HCT116 (cell line): ENCODE measurements around the gene NLRP12. TPM values are rescaled to one million over a fixed set of nuclear protein-coding genes. Genes with fewer than 3 reads are reported as not detected.

Experiments
- ATAC-seq: fragments of 200-7000 bp; cut with Tn5 transposase; 2 replicates; pipeline ENCODE4 v1.9.1; 2020; ENCODE audit warnings: mild to moderate bottlenecking, moderate library complexity
- BruUV-seq: library from RNA; stranded (reverse); fragments of 400-500 nt; replicated peaks from 2 replicates; lab custom pipeline; 2021; lab: Mats Ljungman, UMichigan
- CTCF ChIA-PET: fragments of 300-600 bp; sonication (Branson Sonifier 250); formaldehyde crosslinking; loops from one replicate; lab custom pipeline; 2021; ENCODE audit warnings: antibody characterized with exemption; lab: Charles Lee
- POLR2A ChIA-PET: fragments of 300-600, 350-600 bp; sonication (Branson Sonifier 250); formaldehyde crosslinking; loops from one replicate; lab custom pipeline; 2021; ENCODE audit warnings: antibody characterized with exemption; lab: Charles Lee
- RAD21 ChIA-PET, 2 experiments: fragments of 300-600 bp; sonication (Branson Sonifier 250); formaldehyde crosslinking; loops; one replicate each; lab custom pipeline; 2023; ENCODE audit warnings: low total read pairs in 2 of 2; ENCODE audit not compliant: uncharacterized antibody in 2 of 2, unreplicated experiment in 2 of 2, low non-redundant PET in 1 of 2; lab: Charles Lee
- DNase-seq: peaks from one replicate; pipeline ENCODE4 v3.0.0-alpha.2; 2010; ENCODE audit warnings: low read depth, low spot score
- H2AFZ ChIP-seq: fragments of 200-600 bp; shearing (Covaris generic), sonication (generic); 2 replicates; pipeline ENCODE4 v1.6.1; 2017; ENCODE audit warnings: low read depth, mixed run types, mixed read lengths, antibody characterized with exemption, low read length; ENCODE audit not compliant: poor library complexity, severe bottlenecking
- H3K27ac ChIP-seq: 2 replicates; pipeline ENCODE4 v1.5.1; 2012; ENCODE audit warnings: low read depth, low read length
- H3K27me3 ChIP-seq: fragments of 200-600 bp; sonication (generic); 2 replicates; pipeline ENCODE4 v1.6.1; 2016; ENCODE audit warnings: mixed run types, low read length, mixed read lengths; ENCODE audit not compliant: insufficient read depth
- H3K36me3 ChIP-seq, 2 experiments: fragments of 200-500 bp in 1 of 2; fragments of 200-600 bp in 1 of 2; sonication (Bioruptor generic) in 1 of 2; sonication (generic) in 1 of 2; 2 replicates each; pipeline versions ENCODE4 v1.5.1 to v1.6.1; 2014 to 2016; ENCODE audit warnings: low read length in 2 of 2, inconsistent platforms in 1 of 2, mixed read lengths in 1 of 2, mixed run types in 1 of 2; ENCODE audit not compliant: insufficient read depth in 2 of 2, control insufficient read depth in 1 of 2
- H3K4me1 ChIP-seq, 2 experiments: fragments of 200-600 bp in 1 of 2; sonication (generic) in 1 of 2; 2 replicates each; pipeline versions ENCODE4 v1.5.1 to v1.6.1; 2012 to 2017; ENCODE audit warnings: low read length in 2 of 2, inconsistent platforms in 1 of 2, mild to moderate bottlenecking in 1 of 2, mixed read lengths in 1 of 2, mixed run types in 1 of 2, moderate library complexity in 1 of 2; ENCODE audit not compliant: insufficient read depth in 2 of 2, control insufficient read depth in 1 of 2
- H3K4me2 ChIP-seq: fragments of 200-600 bp; sonication (generic); 2 replicates; pipeline ENCODE4 v1.6.1; 2017; ENCODE audit warnings: mixed run types, low read length, mixed read lengths
- H3K4me3 ChIP-seq, 2 experiments: fragments of 200-600 bp in 1 of 2; sonication (generic) in 1 of 2; replicated peaks in 1 of 2; 2 replicates each; pipeline ENCODE4 v1.5.1; 2011 to 2016; ENCODE audit warnings: low read length in 2 of 2, control low read depth in 1 of 2, low read depth in 1 of 2, mild to moderate bottlenecking in 1 of 2, mixed read lengths in 1 of 2, mixed run types in 1 of 2
- H3K79me2 ChIP-seq: fragments of 200-600 bp; sonication (generic); 2 replicates; pipeline ENCODE4 v1.6.1; 2017; ENCODE audit warnings: mild to moderate bottlenecking, mixed run types, low read length, moderate library complexity, mixed read lengths; ENCODE audit not compliant: insufficient read depth
- H3K9ac ChIP-seq: fragments of 200-600 bp; sonication (generic); 2 replicates; pipeline ENCODE4 v1.6.1; 2016; ENCODE audit warnings: low read length, mixed read lengths
- H3K9me2 ChIP-seq: fragments of 200-600 bp; sonication (generic), shearing (Covaris generic); 2 replicates; pipeline ENCODE4 v1.6.1; 2017; ENCODE audit warnings: mixed run types, mild to moderate bottlenecking, moderate library complexity; ENCODE audit not compliant: insufficient read depth
- H3K9me3 ChIP-seq, 2 experiments: fragments of 200-500 bp in 1 of 2; fragments of 200-600 bp in 1 of 2; sonication (Bioruptor generic) in 1 of 2; sonication (generic) in 1 of 2; 2 replicates each; pipeline ENCODE4 v1.6.1; 2014 to 2017; ENCODE audit warnings: low read length in 2 of 2, mixed read lengths in 2 of 2, inconsistent platforms in 1 of 2, low read depth in 1 of 2, mild to moderate bottlenecking in 1 of 2, mixed run types in 1 of 2, moderate library complexity in 1 of 2; ENCODE audit not compliant: control insufficient read depth in 1 of 2, insufficient read depth in 1 of 2
- H4K20me1 ChIP-seq: fragments of 200-600 bp; sonication (generic), shearing (Covaris generic); 2 replicates; pipeline ENCODE4 v1.6.1; 2017; ENCODE audit warnings: mixed run types, mild to moderate bottlenecking, moderate library complexity; ENCODE audit not compliant: insufficient read depth
- FOSL1 ChIP-seq: IDR thresholded peaks from 2 replicates; pipeline ENCODE4 v1.6.1; 2012; ENCODE audit warnings: low read depth
- RAD21 ChIP-seq: IDR thresholded peaks from 2 replicates; pipeline ENCODE4 v1.6.1; 2012; ENCODE audit warnings: low read depth, mild to moderate bottlenecking
- SP1 ChIP-seq: IDR thresholded peaks from 2 replicates; pipeline ENCODE4 v1.6.1; 2012; ENCODE audit warnings: low read depth
- SRF ChIP-seq: IDR thresholded peaks from 2 replicates; pipeline ENCODE4 v1.6.1; 2012; ENCODE audit warnings: low read depth
- TCF7L2 ChIP-seq: IDR thresholded peaks from 2 replicates; pipeline ENCODE4 v1.7.0; 2011; ENCODE audit warnings: borderline replicate concordance, inconsistent platforms; ENCODE audit not compliant: insufficient read depth, insufficient read length; ENCODE audit errors: extremely low read depth
- ZNF274 ChIP-seq: fragments of 200-500 bp; sonication (Bioruptor generic); IDR thresholded peaks from 2 replicates; pipeline ENCODE4 v1.6.1; 2014; ENCODE audit warnings: mild to moderate bottlenecking, low read depth, low read length, inconsistent platforms
- intact Hi-C: fragments of 100-400 bp; cut with micrococcal nuclease; formaldehyde crosslinking; loops from 2 replicates; pipeline ENCODE4 v1.10.0; 2022
- total RNA-seq: library from RNA; stranded (reverse); gene quantifications from one replicate; pipeline ENCODE4 v1.2.1, GENCODE V29; 2021; ENCODE audit not compliant: unreplicated experiment
- TF ChIP-seq, protein P1 (sequence below): IDR thresholded peaks from 2 replicates; pipeline ENCODE4 v1.6.1; 2012; ENCODE audit warnings: low read depth
- TF ChIP-seq, protein P2 (sequence below): IDR thresholded peaks from 2 replicates; pipeline ENCODE4 v1.6.1; 2012
- TF ChIP-seq, protein P3 (sequence below), 3 experiments: fragments of 200-600 bp in 1 of 3; sonication (generic) in 1 of 3; IDR thresholded peaks in 2 of 3; conservative IDR thresholded peaks in 1 of 3; 2 replicates each; pipeline ENCODE4 v1.5.1; 2012 to 2017; ENCODE audit warnings: low read depth in 2 of 3, low read length in 2 of 3, antibody characterized with exemption in 1 of 3, borderline replicate concordance in 1 of 3, control low read depth in 1 of 3, mild to moderate bottlenecking in 1 of 3, mixed read lengths in 1 of 3, mixed run types in 1 of 3, moderate library complexity in 1 of 3; ENCODE audit not compliant: insufficient read depth in 1 of 3

NLRP12 gene
- total RNA-seq, 1 experiment from 2014 or later = 0.25 TPM

DNA sequence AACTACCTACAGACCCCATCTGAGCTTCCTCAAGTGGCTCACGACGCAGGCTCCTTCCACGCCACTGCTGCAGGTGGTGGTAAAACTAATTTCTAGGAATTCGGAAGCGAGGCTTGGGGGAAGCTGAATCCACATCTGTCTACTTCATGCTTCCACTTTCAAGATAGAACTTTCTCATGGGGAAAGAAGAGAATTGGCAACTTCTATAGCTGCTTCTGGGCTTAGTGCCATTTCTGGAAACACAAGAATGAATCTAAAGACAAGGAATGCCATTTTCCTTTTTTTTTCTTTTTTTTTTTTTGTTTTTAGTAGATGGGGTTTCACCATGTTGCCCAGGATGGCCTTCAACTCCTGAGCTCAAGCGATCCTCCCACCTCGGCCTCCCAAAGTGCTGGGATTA, 2.8 kb upstream of the NLRP12 start:
- RAD21 ChIA-PET = no interaction called here
- no peaks in the 10 kb centered on the region for H4K20me1 ChIP-seq
- TF ChIP-seq RAD21 = no peak
- TF ChIP-seq, protein P1, sequence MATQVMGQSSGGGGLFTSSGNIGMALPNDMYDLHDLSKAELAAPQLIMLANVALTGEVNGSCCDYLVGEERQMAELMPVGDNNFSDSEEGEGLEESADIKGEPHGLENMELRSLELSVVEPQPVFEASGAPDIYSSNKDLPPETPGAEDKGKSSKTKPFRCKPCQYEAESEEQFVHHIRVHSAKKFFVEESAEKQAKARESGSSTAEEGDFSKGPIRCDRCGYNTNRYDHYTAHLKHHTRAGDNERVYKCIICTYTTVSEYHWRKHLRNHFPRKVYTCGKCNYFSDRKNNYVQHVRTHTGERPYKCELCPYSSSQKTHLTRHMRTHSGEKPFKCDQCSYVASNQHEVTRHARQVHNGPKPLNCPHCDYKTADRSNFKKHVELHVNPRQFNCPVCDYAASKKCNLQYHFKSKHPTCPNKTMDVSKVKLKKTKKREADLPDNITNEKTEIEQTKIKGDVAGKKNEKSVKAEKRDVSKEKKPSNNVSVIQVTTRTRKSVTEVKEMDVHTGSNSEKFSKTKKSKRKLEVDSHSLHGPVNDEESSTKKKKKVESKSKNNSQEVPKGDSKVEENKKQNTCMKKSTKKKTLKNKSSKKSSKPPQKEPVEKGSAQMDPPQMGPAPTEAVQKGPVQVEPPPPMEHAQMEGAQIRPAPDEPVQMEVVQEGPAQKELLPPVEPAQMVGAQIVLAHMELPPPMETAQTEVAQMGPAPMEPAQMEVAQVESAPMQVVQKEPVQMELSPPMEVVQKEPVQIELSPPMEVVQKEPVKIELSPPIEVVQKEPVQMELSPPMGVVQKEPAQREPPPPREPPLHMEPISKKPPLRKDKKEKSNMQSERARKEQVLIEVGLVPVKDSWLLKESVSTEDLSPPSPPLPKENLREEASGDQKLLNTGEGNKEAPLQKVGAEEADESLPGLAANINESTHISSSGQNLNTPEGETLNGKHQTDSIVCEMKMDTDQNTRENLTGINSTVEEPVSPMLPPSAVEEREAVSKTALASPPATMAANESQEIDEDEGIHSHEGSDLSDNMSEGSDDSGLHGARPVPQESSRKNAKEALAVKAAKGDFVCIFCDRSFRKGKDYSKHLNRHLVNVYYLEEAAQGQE = no peak
- TF ChIP-seq, protein P2, sequence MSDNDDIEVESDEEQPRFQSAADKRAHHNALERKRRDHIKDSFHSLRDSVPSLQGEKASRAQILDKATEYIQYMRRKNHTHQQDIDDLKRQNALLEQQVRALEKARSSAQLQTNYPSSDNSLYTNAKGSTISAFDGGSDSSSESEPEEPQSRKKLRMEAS = no peak
- no peak for TF ChIP-seq FOSL1
- TF ChIP-seq, protein P3, sequence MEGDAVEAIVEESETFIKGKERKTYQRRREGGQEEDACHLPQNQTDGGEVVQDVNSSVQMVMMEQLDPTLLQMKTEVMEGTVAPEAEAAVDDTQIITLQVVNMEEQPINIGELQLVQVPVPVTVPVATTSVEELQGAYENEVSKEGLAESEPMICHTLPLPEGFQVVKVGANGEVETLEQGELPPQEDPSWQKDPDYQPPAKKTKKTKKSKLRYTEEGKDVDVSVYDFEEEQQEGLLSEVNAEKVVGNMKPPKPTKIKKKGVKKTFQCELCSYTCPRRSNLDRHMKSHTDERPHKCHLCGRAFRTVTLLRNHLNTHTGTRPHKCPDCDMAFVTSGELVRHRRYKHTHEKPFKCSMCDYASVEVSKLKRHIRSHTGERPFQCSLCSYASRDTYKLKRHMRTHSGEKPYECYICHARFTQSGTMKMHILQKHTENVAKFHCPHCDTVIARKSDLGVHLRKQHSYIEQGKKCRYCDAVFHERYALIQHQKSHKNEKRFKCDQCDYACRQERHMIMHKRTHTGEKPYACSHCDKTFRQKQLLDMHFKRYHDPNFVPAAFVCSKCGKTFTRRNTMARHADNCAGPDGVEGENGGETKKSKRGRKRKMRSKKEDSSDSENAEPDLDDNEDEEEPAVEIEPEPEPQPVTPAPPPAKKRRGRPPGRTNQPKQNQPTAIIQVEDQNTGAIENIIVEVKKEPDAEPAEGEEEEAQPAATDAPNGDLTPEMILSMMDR (IDR thresholded peaks at IDR 0.05 in 2 of 3, conservative IDR thresholded peaks at IDR 0.05 in 1 of 3; ENCODE audit: borderline replicate concordance in 1 of 3, insufficient read depth in 1 of 3, low read depth in 2 of 3, low read length in 2 of 3) = no peak
- no peak for TF ChIP-seq SRF
- no peak for TF ChIP-seq TCF7L2
- no peak for TF ChIP-seq ZNF274
- TF ChIP-seq SP1 = no peak
- TF ChIP-seq, all 23 proteins: peak for 0
- H3K4me2 ChIP-seq = no peak overlapping the region
- no TSS peak for BruUV-seq
- DNase-seq (no peak), ATAC-seq (no peak)
- no peaks in the 10 kb centered on the region for H3K27me3 ChIP-seq
- H3K9me2 ChIP-seq = no peaks in the 10 kb centered on the region
- no peaks in the 10 kb centered on the region for H3K36me3 ChIP-seq
- H3K4me1 ChIP-seq = peaks cover 8 to 12% of the 10 kb centered on the region in 2 experiments; a peak in 3 of 4 replicates
- intact Hi-C loops = no loop called here
- ChIA-PET POLR2A (interaction anchor here (0.5 to 0.7 kb wide), 2 partner anchors 335 to 1617 kb away, joined by 3 to 4 read pairs; no protein-coding TSS in a partner anchor), CTCF (no interaction called here)
- no peak overlapping the region for H3K27ac ChIP-seq
- no peaks in the 10 kb centered on the region for H3K9me3 ChIP-seq
- no peak overlapping the region for H3K4me3 ChIP-seq
- H3K79me2 ChIP-seq = no peaks in the 10 kb centered on the region
- H2AFZ ChIP-seq = no peak overlapping the region
- no peak overlapping the region for H3K9ac ChIP-seq
